ENCODE measurements around the gene TM9SF3.

Gene TM9SF3

DNA sequence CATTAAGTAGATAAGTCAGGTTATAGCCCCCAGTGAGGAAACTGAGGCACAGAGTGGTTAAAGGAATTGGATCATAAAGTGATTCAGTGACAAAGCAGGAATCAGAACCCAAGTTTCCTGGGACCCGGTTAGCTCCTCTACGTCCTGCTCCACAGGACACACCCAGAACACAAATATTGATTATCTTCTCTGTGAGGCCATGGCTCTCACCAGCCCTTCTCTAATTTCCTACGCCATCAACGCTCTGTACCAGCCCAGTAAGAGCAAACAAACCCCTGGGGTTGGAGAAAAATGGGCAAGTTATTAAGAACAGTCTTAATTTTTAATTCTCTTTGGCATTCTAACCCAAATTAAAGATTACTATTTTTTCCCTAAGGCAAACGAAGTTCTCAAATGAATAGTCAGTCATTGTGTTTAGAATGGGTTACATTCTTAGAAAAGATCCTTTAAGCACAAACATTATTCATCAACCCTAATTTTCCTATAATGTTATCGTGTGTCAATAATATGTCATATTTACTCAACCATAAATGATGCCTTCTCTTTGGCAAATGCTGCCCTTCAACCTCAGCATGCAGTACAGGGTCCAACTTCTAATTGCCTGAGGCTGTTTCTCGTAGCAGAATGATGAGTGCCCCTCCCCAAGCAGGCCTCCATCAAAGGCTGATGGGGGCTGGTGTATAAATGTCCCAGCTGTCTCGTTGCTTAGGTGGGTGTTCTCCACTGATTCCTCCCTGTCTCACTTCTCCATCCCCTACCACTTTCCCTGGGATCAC is 25.4 kb upstream of the TM9SF3 start:
- TF ChIP-seq POLR2A (IDR thresholded peaks at IDR 0.05; ENCODE audit: low read length) (no peak), GATA1 (IDR thresholded peaks at IDR 0.05; ENCODE audit: low read depth, low read length) (no peak)
- no peak for DNase-seq

DNA sequence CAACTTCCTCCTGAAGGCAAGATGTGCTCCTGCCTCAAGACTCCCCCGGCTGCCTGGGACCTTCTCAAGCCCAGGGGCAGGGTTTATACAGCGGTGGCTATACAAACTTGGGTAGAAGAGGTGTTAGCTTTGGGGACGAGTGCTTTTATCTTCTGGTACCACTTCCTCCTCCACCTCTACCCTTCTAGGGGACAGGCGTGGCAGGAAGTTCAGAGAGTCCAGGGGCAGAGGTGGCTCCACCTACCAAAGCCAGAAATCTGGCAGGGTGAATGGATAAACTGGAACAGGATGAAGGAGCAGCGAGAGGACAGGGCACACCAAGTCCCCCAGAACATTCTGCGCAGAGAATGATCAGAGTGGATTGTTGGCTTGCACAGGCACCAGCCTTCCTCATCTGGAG is 24.0 kb upstream of the TM9SF3 start:
- TF ChIP-seq POLR2A (IDR thresholded peaks at IDR 0.05; ENCODE audit: low read length) (no peak), GATA1 (IDR thresholded peaks at IDR 0.05; ENCODE audit: low read depth, low read length) (no peak)

DNA sequence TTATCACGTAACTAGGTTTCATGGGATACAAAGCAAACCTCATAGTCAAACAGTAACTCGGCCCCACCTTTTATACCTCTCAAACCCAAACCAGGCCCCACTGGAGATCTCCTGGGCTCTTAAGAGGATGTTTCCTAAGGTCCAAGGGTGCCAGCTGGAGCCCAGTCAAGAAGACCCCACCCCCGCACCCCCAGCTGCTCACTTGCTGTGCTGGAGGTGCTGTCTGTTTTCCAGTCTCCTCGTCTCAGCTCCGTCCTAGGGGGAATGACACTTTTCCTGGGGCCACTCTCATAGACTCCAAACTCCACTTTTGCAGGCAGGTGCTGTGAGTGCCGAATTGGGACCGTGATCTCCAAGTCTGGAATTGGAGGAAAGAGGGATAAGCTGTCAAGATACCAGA is 22.7 kb upstream of the TM9SF3 start:
- TF ChIP-seq POLR2A (IDR thresholded peaks at IDR 0.05; ENCODE audit: low read length) (no peak), GATA1 (IDR thresholded peaks at IDR 0.05; ENCODE audit: low read depth, low read length) (no peak)
- DNase-seq = no peak

More for the DNA sequence above, 24.0 kb upstream of the TM9SF3 start:
- DNase-seq = no peak

DNA sequence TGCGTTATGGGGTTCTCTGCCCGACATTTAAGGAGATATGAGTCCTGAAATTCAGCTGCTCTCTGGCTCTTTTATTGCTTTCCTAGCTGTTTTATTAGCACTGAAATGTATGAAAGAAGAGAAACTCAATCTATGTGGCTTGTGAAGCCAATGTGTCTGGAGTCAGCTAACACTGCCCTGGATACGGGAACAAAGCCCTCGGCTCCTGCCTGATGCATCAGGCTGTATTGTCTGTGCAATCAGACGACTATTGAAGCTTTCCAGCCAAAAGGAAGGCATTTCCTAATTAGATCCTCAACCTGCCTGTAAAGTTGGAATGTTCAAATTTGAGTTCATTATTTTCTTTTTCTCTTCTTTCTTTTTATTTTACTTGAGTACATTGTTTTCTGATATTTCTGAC is 22.0 kb upstream of the TM9SF3 start:
- DNase-seq = no peak
- no peak for TF ChIP-seq GATA1 (IDR thresholded peaks at IDR 0.05; ENCODE audit: low read depth, low read length)
- no peak for TF ChIP-seq POLR2A (IDR thresholded peaks at IDR 0.05; ENCODE audit: low read length)

DNA sequence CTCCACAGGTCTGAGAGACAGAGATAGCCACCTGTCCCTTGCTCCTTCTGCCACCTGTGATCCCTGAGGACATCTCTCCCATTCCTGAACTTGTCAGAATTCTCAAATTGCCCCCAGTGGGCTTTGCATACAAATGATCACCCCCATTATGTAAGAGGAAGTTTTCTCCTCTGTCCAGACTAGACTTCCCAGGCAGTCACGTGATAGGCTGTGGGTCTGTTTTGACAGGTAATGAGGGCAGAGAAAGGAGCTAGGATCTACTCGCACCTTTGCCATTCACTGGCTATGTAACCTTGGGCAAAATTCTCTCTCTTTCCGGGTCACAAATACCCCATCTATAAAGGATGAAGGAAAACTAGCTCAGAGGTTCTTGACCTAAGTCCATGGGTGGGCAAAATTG is 21.4 kb upstream of the TM9SF3 start:
- no peak for DNase-seq
- TF ChIP-seq GATA1 (IDR thresholded peaks at IDR 0.05; ENCODE audit: low read depth, low read length) (no peak), POLR2A (IDR thresholded peaks at IDR 0.05; ENCODE audit: low read length) (no peak)

DNA sequence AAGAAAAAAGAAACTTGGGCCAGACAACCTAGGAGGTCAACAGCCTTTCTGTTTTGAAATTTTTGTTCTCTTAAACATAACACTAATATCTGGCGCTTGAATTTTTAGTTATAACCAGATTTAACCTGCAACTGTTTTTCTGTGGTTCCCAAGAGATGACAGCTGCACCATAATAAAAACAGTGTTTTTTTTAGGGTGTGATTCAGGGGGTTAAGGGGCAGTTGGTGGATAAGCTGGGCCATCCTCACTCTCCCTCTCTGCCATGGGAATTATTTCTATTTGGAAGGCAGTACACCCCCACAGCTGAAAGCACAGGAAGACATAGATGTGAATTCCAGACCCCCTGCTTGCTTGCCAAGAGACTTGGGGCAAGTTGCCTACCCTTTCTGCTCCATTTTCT is 20.1 kb upstream of the TM9SF3 start:
- no peak for DNase-seq
- TF ChIP-seq GATA1 (IDR thresholded peaks at IDR 0.05; ENCODE audit: low read depth, low read length) = no peak
- no peak for TF ChIP-seq POLR2A (IDR thresholded peaks at IDR 0.05; ENCODE audit: low read length)

DNA sequence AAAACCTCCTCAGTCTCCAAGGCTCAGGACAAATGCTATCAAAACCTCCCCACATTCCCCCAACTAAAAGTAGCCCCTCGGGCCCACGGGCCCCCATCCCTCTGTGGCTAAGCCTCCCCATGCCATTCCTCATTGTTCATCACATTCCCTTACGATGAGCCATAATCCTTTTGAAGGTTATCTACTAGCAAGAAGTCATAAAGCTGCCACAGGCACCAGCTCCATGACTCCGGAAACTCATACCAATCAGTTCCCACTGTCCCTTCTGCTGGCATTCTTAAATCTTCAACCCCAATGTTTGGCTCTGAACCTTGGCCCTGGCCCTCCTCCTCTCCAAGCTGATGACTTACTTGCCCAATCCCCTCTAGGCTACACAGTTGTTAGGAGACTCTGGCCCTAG is 19.4 kb upstream of the TM9SF3 start:
- TF ChIP-seq POLR2A (IDR thresholded peaks at IDR 0.05; ENCODE audit: low read length) (no peak), GATA1 (IDR thresholded peaks at IDR 0.05; ENCODE audit: low read depth, low read length) (no peak)
- no peak for DNase-seq

DNA sequence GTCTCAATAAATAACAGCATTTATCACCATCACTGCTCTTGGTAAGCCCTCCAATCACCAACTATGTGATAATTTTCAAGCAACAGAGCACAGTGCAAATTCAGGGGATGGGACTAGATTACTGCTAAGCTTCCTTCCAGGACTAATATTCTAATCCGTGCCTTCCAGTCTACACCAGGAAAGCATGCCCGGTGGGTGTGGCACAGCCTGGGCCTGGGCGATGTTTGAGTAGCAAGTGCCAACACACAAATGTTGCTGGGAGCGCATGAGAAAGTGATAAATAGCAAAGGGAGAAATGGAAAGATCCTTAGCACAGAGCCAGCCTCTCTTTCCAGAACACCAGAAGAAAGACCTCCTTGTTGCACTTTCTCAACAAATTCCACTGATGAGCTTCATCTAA is 13.5 kb upstream of the TM9SF3 start:
- DNase-seq = no peak
- TF ChIP-seq GATA1 (IDR thresholded peaks at IDR 0.05; ENCODE audit: low read depth, low read length) (no peak), POLR2A (IDR thresholded peaks at IDR 0.05; ENCODE audit: low read length) (no peak)

DNA sequence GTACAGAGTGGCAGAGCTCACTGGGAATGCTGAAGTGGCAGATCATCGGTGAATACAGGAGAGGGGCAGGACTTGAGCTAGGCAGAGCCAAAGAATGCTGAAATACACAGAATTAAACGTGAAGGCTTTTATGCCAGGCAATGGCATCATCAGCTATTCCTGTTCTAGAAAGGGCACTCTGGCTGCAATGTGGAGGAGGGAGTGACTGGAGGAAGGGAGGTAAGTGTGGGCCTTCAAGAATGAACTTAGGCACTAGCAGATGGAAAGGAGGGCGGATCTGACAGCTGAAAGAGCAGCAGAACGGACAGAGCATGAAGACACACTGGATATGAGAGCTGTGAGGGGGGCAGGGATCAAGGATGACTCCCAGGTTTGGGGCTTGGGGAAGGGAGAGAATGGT is 12.0 kb upstream of the TM9SF3 start:
- no peak for TF ChIP-seq POLR2A (IDR thresholded peaks at IDR 0.05; ENCODE audit: low read length)
- TF ChIP-seq GATA1 (IDR thresholded peaks at IDR 0.05; ENCODE audit: low read depth, low read length) = no peak
- no peak for DNase-seq

DNA sequence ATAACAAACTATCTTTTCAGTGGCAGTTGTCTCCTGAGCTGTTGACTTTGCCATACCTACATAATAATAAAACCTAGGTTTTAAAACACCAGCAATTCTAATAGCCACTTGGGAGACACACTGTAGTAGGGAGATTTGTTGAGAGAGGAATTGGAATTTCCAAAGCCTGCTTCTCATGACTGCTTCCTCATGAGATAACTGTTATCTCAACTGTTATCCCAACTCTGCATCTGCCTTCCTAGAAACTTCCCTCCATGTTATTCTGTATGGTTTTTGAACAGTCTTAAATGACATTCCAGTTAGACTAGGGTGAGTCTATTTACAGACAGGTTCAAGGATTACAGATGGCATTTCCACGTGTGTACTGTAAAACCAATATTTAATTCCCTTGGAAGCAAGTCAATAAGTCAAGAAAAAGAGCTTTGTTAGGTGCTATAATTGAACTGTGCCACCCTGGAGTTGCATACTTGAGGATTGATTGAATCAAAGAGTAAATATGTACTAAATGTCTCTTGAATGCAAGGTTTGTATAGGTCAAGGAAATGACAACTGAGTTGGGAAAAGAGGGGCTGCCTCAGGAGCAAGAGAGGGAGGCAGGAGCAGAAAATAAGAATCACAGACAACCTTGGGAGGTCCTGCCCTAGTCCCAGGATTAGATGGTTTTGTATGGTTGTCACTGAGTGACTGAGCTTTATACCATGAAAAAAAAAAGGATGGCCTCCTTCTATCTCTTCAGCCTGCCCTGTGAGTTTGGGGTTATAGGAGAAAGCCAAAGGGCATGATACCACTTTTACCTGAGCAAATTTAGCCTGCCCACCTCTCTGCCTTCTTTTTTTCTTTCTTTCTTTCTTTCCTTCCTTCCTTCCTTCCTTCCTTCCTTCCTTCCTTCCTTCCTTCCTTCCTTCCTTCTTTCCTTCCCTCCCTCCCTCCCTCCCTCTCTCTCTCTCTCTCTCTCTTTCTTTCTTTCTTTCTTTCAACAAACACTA is 9.9 kb upstream of the TM9SF3 start:
- TF ChIP-seq POLR2A (IDR thresholded peaks at IDR 0.05; ENCODE audit: low read length) = no peak
- TF ChIP-seq GATA1 (IDR thresholded peaks at IDR 0.05; ENCODE audit: low read depth, low read length) = no peak
- peak in 1 of 2 experiments; percentile 31 for DNase-seq

DNA sequence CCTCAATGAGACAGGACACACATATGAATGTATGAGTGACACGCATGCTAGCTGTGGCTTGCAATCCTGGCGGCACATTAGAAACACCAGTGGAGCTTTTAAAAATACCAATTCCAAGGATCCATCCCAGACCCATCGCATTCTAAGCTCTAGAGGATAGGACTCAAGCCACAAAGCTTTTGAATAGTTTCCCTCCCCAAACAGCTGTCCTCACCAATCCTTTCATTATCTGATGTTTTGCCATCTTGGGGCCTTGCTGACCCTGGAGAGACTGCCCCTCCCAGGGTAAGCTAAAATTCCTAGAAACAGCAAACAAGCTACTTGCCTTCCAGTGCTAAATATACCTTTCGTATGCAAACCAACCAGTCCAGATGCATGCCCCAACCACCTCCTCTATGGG is 8.9 kb upstream of the TM9SF3 start:
- TF ChIP-seq POLR2A (IDR thresholded peaks at IDR 0.05; ENCODE audit: low read length) = no peak
- TF ChIP-seq GATA1 (IDR thresholded peaks at IDR 0.05; ENCODE audit: low read depth, low read length) = no peak
- DNase-seq = no peak

DNA sequence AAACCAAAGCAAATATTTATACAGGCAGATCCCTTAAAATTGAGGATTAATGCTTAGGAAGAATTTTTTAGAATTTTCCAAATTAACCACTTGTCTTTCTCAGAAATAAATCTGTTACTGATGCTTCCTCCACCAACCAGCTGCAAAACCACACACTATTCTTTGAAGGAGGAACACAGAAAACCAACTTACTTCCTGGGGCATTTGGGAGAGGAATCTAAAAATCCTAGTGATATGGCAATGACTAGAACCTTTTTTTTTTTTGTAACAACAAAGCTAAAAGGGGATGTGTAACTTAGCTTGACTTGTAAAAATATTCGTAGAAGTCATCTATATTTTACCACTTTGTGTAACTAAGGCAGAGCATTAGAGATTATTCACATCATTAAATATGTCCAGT is 5.1 kb upstream of the TM9SF3 start:
- TF ChIP-seq GATA1 (IDR thresholded peaks at IDR 0.05; ENCODE audit: low read depth, low read length) = no peak
- no peak for TF ChIP-seq POLR2A (IDR thresholded peaks at IDR 0.05; ENCODE audit: low read length)

DNA sequence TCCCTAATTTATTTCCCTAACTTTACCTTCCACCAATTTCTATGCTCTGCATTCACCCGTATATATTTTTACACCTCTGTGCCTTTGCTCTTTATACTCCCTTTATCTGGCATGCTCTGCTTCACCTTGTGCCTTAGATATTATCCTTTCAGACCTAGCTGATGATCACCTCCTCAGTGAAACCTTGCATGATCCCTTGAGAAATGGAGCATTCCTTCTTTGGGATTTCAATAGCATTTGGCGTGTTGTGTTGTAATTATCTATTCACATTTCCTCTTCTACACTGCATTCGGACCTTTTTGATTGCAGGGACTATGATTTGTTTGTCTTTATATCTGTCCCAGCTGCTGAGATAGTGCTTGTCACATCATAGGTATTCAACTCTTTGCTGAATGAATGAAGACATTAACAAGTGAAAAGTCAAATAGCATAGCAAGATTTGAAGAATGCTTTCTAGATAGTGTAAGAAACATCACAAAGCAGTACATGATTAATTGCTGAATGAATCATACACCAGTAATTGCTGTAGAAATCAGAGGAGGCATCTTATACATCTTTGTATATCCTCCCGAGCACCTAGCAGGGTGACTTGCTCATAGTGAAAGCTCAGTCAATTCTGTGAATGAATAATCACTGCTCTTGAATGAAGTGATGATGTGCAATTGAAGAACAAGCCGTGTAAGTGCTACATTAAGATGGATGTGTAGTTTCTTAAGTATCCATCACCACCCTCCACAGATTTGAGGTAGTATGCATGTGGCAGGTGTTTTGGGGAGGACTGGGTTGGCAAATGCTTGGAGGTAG is 2.0 kb upstream of the TM9SF3 start:
- DNase-seq = no peak
- TF ChIP-seq POLR2A (IDR thresholded peaks at IDR 0.05; ENCODE audit: low read length) = no peak
- TF ChIP-seq GATA1 (IDR thresholded peaks at IDR 0.05; ENCODE audit: low read depth, low read length) = no peak

More for the DNA sequence above, 5.1 kb upstream of the TM9SF3 start:
- DNase-seq = no peak
